ENCODE data around the gene SPR. TPM values are rescaled to one million over a fixed set of nuclear protein-coding genes. Genes with fewer than 3 reads are reported as not detected.
A peak's percentile ranks its signal among the peaks of the same experiment; 100 is the strongest.

Gene SPR
- total RNA-seq = 31.6 and 44.1 TPM in 2 replicates

DNA sequence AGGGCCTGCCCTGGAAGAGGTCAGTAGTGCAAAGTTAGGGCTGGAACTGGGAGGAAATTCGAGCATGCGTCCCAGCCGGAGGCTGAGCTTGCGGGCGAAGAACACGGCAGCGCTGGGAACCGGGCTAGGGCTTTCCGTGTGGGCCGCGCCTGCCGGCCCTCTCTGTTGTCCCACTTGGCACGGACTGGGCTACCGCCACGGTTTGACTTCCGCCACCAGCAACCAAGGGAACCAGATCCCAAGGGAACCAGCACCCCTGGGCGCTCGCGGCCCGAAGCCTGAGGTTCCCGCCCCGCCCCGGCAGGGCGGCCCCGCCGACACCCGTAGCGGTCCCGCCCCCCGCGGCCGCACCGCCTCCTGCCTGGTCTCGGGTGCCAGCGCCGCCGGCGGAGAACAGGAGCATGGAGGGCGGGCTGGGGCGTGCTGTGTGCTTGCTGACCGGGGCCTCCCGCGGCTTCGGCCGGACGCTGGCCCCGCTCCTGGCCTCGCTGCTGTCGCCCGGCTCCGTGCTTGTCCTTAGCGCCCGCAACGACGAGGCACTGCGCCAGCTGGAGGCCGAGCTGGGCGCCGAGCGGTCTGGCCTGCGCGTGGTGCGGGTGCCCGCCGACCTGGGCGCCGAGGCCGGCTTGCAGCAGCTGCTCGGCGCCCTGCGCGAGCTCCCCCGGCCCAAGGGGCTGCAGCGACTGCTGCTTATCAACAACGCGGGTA is at the start of gene SPR:
Gene SPR (plus strand): TSS at position 377 of the 708 bp plus-strand sequence. CDS start 25 bp downstream, at position 402.
- no peak for DNase-seq (ENCODE audit: extremely low read depth, low read depth, low spot score)

DNA sequence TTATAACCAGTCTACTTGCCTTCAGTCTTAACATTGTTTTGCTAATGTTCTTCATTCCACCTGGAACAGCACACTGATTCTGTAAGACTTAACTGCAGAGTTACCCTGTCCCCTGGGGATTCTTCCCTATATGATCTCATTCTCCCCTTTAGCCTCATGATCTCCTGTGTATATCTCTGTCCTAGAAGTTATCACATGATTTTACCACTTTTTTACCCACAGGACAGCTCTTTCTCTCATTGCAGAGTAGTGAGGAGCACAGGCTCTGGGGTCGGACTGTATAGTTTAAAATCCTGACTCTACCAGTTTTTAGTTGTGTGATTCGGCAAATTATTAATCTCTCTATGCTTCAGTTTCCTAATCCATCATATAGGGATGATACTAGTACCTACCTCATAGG is 47.1 kb upstream of the SPR start:
- no peak for DNase-seq (ENCODE audit: extremely low read depth, low read depth, low spot score)

DNA sequence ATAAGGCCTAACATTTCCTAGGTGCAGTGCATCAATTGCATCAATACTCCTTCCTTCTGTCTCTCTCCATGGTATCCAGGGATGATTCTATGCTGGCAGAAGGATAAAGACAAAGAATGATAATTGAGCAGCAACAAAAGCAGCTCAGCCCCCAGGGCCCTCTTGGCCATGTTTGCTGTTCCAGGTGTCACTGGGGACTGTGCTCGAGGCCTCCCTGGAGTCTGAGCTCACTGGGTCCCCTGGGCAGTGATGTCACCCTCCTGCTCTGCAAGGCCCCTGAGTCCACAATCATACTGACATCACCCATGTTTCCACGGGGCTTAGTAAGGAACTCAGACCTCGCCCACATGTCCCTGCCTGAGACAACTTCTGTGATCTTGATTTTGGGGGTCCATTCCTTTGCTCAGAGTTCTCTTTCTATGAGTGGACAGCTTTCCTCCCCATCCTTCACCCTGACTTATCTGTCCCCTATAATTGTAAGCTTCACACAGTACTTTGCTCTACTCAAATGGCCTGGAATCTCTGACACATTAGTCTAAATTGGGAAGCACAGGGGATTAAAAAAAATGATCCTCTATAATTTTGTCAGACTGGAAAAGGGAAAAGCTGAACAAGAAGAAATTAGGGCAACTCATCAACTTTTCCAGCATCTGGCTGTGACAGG is 45.6 kb upstream of the SPR start:
- no peak for DNase-seq (ENCODE audit: extremely low read depth, low read depth, low spot score)

DNA sequence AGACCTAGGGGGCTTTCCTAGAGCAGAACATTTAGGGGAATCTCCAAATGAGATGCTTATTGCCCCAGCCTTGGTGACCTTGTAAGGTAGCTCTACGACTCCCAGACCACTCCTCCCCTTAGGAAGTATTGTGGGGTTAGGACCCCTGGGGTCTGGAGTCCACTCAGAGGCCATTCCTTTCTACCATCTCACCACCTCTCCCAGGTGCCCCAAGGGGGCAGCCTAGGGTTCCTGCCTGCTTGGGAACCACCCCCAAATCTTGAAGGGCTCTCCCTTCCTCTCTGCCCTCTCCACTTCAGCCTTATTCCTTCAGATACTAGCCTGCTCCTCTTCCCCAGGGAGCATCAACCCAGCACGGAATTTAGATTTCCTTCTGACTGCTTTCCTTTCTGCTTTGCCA is 43.9 kb upstream of the SPR start:
- DNase-seq (ENCODE audit: extremely low read depth, low read depth, low spot score) = no peak

DNA sequence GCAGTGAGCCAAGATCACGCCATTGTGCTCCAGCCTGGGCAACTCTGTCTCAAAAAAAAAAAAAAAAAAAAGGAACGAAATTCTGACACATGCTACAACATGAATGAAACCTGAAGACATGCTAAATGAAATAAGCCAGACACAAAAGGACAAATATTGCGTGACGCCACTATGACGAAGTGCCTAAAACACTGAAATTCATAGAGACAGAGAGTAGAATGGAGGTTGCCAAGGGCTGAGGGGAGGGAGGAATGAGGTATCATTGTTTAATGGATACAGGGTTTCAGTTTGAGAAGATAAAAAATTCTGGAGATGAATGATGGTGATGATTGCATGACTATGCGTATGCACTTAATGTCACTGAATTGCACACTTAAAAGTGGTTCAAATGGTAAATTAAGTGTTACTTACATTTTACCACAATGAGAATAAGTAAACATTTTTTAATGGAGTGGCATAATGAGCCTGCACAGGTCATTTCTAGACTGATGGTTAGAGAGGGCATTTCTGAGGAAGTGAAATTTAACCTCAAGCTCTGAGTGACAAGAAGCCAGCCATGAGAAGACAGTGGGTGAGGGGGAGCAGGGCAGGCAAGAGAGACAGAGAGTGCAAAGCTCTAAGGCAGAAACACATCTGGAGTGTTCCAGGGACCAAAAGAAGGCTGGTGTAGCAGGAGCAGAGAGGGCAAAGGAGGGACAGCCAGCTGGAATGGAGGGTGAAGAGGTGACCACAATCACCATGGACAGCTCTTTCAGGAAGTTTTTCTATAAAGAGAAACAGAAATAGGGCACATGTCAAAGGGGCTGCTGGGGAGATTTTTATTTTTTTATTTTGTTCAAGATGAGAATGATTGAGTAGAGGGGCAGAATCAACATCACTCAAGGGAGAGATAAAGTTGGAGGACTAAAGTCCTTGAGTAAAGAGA is 40.8 kb upstream of the SPR start:
- DNase-seq (ENCODE audit: extremely low read depth, low read depth, low spot score) = no peak

DNA sequence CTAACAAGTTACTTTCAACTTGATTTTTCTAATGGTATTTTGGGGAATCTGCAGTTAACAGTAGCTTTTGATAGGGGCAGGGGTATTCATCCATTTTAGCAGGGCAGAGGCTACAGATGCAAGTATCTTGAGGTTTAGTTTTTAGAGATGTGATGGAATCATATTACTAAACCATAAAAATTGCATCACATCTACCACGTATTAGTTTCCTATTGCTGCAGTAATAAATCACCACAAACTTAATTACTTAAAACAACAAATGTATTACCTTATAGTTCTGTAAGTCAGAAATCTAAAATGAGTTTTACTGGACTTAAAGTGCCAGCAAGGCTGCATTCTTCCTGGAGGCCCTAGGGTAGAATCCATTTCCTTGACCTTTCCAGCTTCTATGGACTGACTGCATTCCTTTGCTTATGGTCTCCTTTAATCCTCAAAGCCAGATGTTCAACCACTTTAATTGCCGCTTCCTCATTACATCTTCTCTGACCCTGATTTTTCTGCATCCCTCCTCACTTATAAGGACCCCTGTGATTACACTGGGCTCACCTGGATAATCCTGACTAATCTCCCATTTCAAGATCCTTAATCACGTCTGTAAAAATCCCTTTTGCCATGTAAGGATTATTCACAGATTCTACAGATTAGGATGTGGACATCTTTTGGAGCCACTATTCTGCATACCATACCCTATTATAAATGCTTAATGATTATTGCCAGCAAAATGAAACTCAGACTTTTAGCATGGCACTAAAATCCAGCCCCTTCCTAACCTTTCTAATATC is 39.5 kb upstream of the SPR start:
- DNase-seq (ENCODE audit: extremely low read depth, low read depth, low spot score) = no peak

DNA sequence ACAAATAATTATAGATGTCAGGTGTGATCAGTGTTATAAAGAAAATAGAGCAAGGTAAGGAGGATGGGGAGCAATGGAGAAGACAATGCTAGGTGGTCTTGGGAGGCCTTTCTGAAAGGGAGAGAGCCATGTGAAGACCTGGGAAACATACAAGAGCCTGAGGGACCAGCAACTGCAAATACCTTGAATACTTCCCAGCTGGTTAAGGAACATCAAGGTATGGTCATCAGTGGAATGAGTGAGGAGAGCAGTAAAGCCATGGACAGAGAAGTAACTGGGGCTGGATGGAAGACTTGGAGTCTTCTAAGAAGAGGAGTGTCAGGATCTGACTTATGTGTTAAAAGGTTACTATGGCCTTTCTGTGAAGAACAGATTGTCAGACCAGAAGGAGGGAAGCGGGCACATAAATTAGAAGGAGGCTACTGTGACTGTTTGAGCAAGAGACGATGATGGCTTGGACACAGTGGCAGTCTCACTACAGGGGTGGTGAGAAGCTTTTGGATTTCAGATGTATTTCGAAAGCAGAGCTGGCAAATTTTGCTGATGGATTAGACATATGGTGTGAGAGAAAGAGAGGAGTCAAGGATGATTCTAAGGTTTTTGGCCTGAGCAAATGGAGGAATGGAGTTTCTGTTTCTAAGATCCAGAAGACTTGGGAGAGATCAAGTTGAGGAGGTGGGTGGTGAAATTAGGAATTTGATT is 38.6 kb upstream of the SPR start:
- no peak for DNase-seq (ENCODE audit: extremely low read depth, low read depth, low spot score)

DNA sequence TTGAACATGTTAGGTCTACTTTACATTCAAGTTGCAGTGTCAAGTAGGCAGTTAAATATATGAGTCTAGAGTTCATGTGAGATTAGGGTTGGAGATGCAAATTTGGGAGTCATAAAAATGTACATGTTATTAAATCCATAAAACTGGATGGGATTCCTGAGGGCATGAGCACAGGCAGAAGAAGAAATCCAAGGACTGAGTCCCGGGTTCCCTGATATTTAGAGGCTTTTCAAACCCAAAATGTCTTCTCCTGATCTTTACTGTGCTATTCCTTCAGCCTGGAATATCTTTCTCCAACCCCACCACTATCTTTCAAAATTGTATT is 38.1 kb upstream of the SPR start:
- DNase-seq (ENCODE audit: extremely low read depth, low read depth, low spot score) = no peak

DNA sequence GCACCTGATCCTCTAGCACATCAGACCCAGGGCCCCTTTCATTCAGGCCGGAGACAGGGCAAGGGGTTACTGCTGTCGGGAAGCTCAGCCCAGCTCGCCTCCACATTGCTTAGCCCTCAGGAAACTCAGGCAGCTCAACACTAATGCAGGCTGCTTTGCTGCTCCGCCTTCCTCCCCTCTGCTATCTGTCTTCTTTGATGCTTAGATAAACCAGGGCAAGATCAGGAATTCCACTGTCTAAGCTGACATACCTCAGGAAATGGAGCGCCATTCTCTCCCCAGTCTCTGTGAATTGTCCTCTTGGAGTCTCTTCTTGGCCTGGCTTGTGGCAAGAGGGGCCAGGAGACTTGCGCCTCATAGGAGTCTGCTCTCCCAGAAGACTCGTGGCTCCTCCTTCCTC is 35.9 kb upstream of the SPR start:
- no peak for DNase-seq (ENCODE audit: extremely low read depth, low read depth, low spot score)

DNA sequence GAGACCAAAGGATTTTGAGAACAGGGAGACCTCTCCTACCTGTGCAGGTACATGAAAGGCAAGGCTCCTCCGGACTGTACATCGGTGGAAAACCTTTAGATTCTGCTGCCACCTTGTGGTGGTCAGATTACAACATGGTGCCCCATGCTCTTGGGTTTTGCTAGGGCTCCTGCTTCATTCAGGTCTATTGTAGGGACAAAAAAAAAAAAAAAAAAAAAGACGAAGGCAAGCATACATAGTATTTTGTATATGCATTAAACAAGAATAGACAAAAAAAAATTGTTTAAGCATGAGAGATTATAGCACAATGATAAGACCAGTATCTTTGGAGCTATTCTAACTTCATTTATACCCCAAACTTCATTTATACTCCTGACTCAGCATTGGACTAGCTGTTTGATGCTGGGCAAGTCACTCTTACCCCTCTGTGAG is 27.4 kb upstream of the SPR start:
- no peak for DNase-seq (ENCODE audit: extremely low read depth, low read depth, low spot score)

DNA sequence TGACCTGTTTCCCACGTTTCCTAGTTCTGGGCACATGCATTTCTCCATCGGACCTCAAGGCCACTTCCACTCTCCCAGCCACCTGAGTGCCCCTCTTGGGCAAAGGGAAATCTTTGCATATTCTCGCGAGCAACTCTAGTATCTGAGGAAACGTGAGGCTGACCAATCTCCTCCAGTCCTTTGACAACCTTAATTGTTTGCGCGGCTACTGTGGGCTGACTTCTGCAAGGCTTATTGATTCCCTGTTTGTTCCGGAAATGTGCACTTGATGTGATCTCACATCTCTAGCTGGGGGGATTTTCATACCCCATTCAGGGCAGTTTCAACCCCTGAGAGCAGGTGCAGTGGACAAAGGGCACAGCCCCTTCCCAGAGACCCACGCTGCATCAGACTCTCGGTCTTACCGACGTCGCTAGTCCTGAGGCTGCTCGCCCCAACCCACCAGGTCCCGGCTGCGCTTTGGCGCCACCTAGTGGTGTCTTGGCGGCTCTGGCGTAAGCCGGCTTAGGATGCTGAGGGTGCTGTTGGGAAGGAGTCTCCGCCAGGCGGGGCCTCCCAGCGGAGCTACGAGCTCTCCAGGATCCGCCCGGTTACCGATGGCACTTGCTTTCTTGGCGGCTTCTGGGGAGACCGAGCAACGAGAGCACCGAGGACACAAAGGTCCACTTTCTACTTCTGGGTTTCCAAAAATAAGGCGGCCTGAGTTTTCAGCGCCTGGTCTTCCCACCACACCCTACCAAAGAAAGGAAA is 24.8 kb upstream of the SPR start:
- DNase-seq (ENCODE audit: extremely low read depth, low read depth, low spot score) = peak; percentile 66

DNA sequence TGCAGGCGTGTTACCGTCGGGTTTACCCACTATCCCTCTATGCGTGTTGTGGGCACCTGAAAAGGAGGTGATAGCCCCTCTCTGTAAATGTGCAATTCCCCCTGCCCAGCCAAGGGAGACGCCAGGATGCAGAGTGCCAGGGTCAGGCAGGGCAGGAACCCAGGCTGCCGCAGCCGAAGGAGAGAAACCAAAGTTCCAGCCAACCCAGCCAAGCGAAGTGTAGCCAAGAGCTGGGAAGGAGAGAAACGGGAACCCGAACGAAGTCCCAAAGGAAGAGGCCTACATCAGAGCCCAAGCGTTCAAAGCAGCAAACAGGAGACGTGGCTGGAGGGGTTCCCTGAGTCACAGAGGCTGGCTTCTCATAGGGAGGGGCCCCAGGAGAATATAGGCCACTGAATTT is 24.2 kb upstream of the SPR start:
- no peak for DNase-seq (ENCODE audit: extremely low read depth, low read depth, low spot score)

DNA sequence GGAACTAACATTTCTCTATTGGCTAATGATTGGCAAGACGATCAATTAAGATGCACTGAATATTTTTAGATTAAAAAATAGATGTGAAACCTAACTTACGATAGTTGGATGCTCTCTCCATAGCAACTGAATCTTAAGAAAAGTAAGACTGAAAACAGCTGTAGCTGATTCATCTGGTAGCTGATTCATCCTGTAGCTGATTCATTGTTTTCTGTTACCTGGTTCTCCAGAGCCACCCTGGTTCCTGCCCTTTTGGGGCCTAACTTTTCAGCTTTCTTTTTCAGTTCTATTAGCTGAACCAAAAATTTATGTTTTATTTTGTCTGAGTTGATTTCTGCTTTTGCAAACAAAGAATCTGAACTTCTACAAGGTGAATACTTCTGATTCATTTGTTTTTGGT is 22.7 kb upstream of the SPR start:
- no peak for DNase-seq (ENCODE audit: extremely low read depth, low read depth, low spot score)

DNA sequence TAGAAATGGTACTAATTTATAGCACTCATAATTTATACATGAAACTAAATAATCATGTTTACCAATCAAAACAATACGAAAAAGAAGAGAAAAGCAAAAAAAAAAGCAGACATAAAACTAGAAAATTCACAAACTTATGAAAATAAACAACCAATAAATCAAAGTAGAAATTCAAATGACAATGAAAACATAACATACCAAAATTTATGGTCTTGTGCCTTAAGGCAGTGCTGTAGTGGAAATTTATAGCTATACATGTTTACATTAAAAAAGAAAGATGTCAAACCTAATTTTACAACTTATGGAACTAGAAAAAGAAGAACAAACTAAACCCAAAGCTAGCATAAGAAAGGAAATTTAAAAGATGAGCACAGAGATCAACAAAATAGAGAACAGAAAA is 16.1 kb upstream of the SPR start:
- DNase-seq (ENCODE audit: extremely low read depth, low read depth, low spot score) = no peak

DNA sequence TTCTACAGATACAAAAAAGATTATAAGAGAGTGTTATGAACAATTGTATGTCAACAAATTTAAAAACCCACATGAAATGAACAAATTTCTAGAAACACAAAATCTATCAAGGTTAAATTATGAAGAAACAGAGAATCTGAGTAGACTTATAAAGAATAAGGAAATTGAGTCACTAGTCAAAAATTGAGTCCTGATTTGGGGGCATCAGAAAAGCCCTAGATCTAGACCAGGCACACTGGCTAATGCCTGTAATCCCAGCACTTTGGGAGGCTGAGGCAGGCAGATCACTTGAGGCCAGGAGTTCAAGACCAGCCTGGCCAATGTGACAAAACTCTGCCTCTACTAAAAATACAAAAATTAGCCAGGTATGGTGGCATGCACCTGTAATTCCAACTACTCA is 15.3 kb upstream of the SPR start:
- no peak for DNase-seq (ENCODE audit: extremely low read depth, low read depth, low spot score)

DNA sequence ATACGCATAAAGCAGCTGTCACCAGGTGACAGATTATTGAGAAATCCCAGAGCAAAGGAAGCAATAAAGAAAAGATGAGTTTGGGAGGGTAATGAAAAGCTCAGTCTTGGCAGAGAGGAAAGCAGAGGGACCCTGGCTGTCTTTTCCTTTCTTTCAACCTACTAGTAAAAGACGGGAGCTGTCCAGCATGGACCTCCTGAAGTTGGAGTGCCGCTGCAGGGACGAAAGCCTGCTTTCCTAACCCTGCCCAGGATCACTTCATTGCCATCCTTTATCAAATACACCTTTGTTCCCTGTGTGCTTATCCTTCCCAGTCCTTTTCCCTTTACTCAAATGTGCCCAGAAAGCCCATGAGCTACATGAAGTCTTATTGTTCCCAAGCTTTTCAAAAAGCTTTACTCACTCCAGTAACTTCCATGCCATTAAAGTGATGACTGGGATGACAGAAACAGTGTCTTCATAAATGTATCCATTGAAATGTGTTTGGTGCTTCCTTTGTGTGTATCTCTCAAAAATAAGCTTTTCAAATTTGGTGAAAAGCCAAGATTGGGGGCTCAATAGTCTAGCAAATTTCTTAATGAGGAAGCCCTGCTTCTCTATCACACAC is 3.7 kb upstream of the SPR start:
- no peak for DNase-seq (ENCODE audit: extremely low read depth, low read depth, low spot score)

DNA sequence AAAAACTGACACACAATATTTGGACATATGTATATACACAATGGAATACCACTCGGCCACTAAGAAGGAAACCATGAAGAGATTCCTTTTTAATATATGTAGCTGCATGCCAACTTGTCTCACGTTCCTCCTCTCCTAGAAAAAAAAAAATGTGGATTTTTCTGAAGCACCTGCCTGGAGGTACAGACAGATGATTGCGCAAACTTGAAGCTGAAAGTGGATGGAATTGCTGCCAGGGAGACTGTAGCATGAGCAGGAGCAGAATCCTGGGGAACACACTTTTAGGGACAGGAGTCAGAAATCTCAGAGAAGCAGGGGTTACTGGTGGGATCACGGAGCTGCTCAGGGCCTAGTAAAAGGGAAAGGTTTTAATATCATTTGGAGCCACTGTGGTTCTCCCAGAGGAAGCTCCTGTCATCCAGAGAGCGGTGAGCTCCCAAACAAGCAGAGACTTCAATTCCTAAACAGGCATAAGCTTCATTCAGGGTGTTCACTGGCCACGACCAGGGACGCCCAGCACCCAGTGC is 640 bp upstream of the SPR start:
- no peak for DNase-seq (ENCODE audit: extremely low read depth, low read depth, low spot score)

DNA sequence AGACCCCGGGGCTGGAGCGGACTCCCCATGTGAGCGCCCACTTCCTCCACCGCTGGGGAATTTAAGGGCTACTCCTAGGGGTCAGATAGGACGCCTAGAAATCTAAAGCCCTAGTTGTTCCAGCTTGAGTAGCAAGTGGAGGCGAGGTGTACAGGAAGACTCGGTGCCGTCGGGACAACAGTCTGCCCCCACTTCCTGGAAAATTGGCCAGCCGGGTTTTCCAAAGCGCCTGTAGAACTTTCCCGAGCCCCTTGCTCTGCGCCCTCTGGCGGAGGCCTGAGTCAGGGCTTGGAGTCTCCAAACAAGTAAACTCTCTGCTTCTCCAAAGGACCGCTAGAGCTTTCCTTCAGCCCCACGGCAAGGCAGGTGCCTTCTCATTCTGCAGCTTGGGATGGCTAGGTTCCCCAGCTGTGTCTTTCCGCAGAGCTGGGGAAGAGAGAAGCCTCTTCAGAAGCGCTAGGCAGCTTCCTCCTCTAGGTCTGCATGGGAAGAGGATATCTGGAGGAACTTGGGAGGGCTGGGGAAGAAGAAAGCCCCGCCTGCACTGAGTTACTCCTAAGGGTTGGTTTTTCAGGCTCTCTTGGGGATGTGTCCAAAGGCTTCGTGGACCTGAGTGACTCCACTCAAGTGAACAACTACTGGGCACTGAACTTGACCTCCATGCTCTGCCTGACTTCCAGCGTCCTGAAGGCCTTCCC is 681 bp downstream of the SPR start:
- peak; percentile 63 for DNase-seq (ENCODE audit: extremely low read depth, low read depth, low spot score)
